HEK293 (cell line): ENCODE data around the gene ZNF611.
"Not testable (repeated sequence)": the region's sequence is repeated elsewhere in the genome, so short reads cannot be mapped to it uniquely, and the experiment has no call there.

Experiments used
- CTCF ChIA-PET: fragments of 350-600 bp; formaldehyde crosslinking; extraction: SDS; loops from one replicate; lab custom pipeline; 2021; ENCODE audit warnings: antibody characterized with exemption; lab: Yijun Ruan, JAX
- POLR2A ChIA-PET: fragments of 300-600 bp; formaldehyde crosslinking; extraction: SDS; loops from one replicate; lab custom pipeline; 2020; ENCODE audit warnings: antibody characterized with exemption, inconsistent platforms; lab: Yijun Ruan, JAX
- H3K27ac ChIP-seq: fragments of 200-500 bp; sonication (Bioruptor generic); 2 replicates; pipeline ENCODE4 v1.5.1; 2014; ENCODE audit warnings: low read depth, low read length, control low read depth, inconsistent platforms; ENCODE audit errors: extremely low read depth
- H3K36me3 ChIP-seq, 2 experiments: fragments of 200-500 bp in 1 of 2; sonication (Bioruptor generic) in 1 of 2; 1 replicate in 1 of 2; 2 replicates in 1 of 2; pipeline ENCODE4 v1.5.1; 2014 to 2017; ENCODE audit warnings: inconsistent platforms in 2 of 2, low read length in 2 of 2; ENCODE audit not compliant: control insufficient read depth in 2 of 2, insufficient read depth in 1 of 2
- H3K4me1 ChIP-seq: fragments of 200-500 bp; sonication (Bioruptor generic); 2 replicates; pipeline ENCODE4 v1.5.1; 2014; ENCODE audit warnings: mild to moderate bottlenecking, low read length, inconsistent platforms; ENCODE audit not compliant: control insufficient read depth, insufficient read depth
- H3K4me3 ChIP-seq: 2 replicates; pipeline ENCODE4 v1.5.1; 2011; ENCODE audit warnings: low read depth, mild to moderate bottlenecking, control low read depth, low read length, moderate library complexity
- H3K9me3 ChIP-seq: fragments of 200-500 bp; sonication (Bioruptor generic); 2 replicates; pipeline ENCODE4 v1.5.1; 2014; ENCODE audit warnings: low read depth, low read length, inconsistent platforms; ENCODE audit not compliant: control insufficient read depth, insufficient read depth
- FEZF1 ChIP-seq: fragments of 450-650 bp; formaldehyde crosslinking; IDR thresholded peaks from 2 replicates; pipeline ENCODE4 v1.5.1; 2016; ENCODE audit warnings: missing biosample characterization, missing genetic modification characterization
- GLI4 ChIP-seq: fragments of 450-650 bp; formaldehyde crosslinking; IDR thresholded peaks from 2 replicates; pipeline ENCODE4 v1.5.1; 2016; ENCODE audit warnings: missing biosample characterization, missing genetic modification characterization
- TRIM28 ChIP-seq: IDR thresholded peaks from 2 replicates; pipeline ENCODE4 v1.6.1; 2011; ENCODE audit warnings: low read length, control low read depth, borderline replicate concordance
- YY2 ChIP-seq: fragments of 450-650 bp; formaldehyde crosslinking; IDR thresholded peaks from 2 replicates; pipeline ENCODE4 v1.5.1; 2016; ENCODE audit warnings: missing biosample characterization, missing genetic modification characterization
- ZBTB21 ChIP-seq: fragments of 450-650 bp; formaldehyde crosslinking; IDR thresholded peaks from 2 replicates; pipeline ENCODE4 v1.5.1; 2017; ENCODE audit warnings: missing biosample characterization, missing genetic modification characterization
- ZNF133 ChIP-seq: fragments of 450-650 bp; formaldehyde crosslinking; IDR thresholded peaks from 2 replicates; pipeline ENCODE4 v1.5.1; 2016; ENCODE audit warnings: missing biosample characterization, missing genetic modification characterization
- ZNF140 ChIP-seq: fragments of 450-650 bp; formaldehyde crosslinking; IDR thresholded peaks from 2 replicates; pipeline ENCODE4 v1.5.1; 2016; ENCODE audit warnings: missing biosample characterization, missing genetic modification characterization
- ZNF239 ChIP-seq: fragments of 450-650 bp; formaldehyde crosslinking; IDR thresholded peaks from 2 replicates; pipeline ENCODE4 v1.5.1; 2016; ENCODE audit warnings: missing biosample characterization, missing genetic modification characterization
- ZNF341 ChIP-seq: fragments of 450-650 bp; formaldehyde crosslinking; IDR thresholded peaks from 2 replicates; pipeline ENCODE4; 2016; ENCODE audit warnings: low read depth, missing biosample characterization, missing genetic modification characterization
- ZNF433 ChIP-seq: fragments of 450-650 bp; formaldehyde crosslinking; IDR thresholded peaks from 2 replicates; pipeline ENCODE4 v1.5.1; 2016; ENCODE audit warnings: missing biosample characterization, missing genetic modification characterization, low read depth
- ZNF501 ChIP-seq: fragments of 450-650 bp; formaldehyde crosslinking; IDR thresholded peaks from 2 replicates; pipeline ENCODE4 v1.5.1; 2016; ENCODE audit warnings: missing biosample characterization, missing genetic modification characterization
- ZNF701 ChIP-seq: fragments of 450-650 bp; formaldehyde crosslinking; IDR thresholded peaks from 2 replicates; pipeline ENCODE4 v1.5.1; 2016; ENCODE audit warnings: missing biosample characterization, missing genetic modification characterization
- ZNF791 ChIP-seq: fragments of 450-650 bp; formaldehyde crosslinking; IDR thresholded peaks from 2 replicates; pipeline ENCODE4 v1.5.1; 2016; ENCODE audit warnings: missing biosample characterization, missing genetic modification characterization
- TF ChIP-seq, protein P1 (sequence below): fragments of 450-650 bp; formaldehyde crosslinking; IDR thresholded peaks from 2 replicates; pipeline ENCODE4 v1.5.1; 2017; ENCODE audit warnings: missing biosample characterization, missing genetic modification characterization
- TF ChIP-seq, protein P2 (sequence below): fragments of 450-650 bp; formaldehyde crosslinking; IDR thresholded peaks from 2 replicates; pipeline ENCODE4 v1.5.1; 2016; ENCODE audit warnings: missing biosample characterization, missing genetic modification characterization
- TF ChIP-seq, protein P3 (sequence below): fragments of 450-650 bp; formaldehyde crosslinking; IDR thresholded peaks from 2 replicates; pipeline ENCODE4 v1.5.1; 2016; ENCODE audit warnings: missing biosample characterization, missing genetic modification characterization
- TF ChIP-seq, protein P4 (sequence below): fragments of 450-650 bp; formaldehyde crosslinking; IDR thresholded peaks from 2 replicates; pipeline ENCODE4 v1.5.1; 2017; ENCODE audit warnings: missing biosample characterization, missing genetic modification characterization

The ZNF611 gene

DNA sequence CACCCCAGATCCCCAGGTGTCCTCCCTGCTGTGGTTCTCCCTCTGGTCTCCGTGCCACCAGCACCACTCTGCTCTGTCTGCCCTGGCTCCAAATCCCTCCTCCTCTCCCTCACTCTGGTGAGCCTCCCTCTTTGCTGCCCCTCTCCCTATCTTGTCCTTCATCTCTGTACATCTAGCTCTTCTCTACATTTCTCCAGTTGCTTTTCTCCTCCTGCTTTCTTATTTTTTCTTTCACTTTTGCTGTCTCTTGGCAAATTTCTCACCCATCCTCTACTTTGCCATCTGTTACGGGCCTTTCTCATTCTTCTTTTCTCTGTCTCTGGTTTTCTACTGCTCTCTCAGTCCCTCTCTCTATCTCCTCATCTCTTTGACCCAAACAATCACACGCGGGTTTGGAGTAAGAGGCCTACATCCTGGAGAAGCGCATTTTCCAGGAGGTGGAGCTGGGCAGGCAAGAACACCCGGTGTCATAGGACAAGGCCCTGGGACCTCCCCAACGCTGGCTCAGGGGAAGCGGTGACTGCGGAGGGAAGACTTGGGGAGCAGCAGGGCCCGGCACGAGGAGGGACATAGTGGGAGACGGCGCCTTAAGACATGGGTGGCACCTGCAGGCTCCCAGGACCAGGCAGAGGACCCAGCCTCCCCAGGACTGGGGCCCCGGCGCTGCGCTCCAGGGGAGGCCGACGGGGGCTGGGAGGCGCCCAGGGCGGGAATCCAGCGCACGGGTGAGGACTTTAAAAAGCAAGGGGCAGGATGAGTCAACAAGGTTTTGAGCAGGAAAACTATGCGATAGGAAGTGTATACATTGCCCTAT lies 9.9 kb downstream of the ZNF611 start (continued):
- TF ChIP-seq ZNF791 (tag by site-specific recombination) (no peak), ZNF140 (tag by site-specific recombination) (no peak), GLI4 (tag by site-specific recombination) (no peak), ZBTB21 (tag by site-specific recombination) (no peak), ZNF133 (no peak), ZNF239 (tag by site-specific recombination) (no peak), ZNF701 (tag by site-specific recombination) (no peak), ZNF433 (tag by site-specific recombination) (no peak)
- TF ChIP-seq, all 188 proteins: peak for 0

DNA sequence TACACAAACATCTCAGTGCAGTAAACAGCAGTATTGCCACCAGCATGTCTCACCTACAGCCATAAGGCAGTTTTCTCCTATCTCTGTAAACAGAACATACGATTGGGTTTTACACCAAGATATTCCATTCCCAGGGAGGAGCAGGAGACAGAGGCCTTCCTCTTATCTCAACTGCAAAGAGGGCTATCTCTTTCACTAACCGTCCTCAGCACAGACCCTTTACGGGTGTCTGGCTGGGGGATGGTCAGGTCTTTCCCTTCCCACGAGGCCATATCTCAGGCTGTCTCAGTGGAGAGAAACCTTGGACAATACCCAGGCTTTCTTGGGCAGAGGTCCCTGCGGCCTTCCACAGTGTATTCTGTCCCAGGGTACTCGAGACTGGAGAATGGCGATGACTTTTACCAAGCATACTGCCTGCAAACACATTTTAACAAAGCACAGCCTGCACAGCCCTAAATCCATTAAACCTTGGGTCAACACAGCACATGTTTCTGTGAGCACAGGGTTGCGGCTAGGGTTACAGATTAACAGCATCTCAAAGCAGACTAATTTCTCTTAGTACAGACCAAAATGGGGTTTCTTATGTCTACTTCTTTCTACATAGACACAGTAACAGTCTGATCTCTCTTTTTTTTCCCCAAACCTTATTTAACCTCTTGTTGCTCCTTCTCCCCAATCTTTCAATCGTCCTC lies 10.8 kb downstream of the ZNF611 start:
- H3K36me3 ChIP-seq, result peaks cover 0 to 12% of the 10 kb centered on the region in 2 experiments; a peak in 2 of 3 replicates
- POLR2A ChIA-PET, CTCF ChIA-PET, H3K4me3 ChIP-seq, H3K9me3 ChIP-seq, H3K27ac ChIP-seq, H3K4me1 ChIP-seq: not testable (repeated sequence)

DNA sequence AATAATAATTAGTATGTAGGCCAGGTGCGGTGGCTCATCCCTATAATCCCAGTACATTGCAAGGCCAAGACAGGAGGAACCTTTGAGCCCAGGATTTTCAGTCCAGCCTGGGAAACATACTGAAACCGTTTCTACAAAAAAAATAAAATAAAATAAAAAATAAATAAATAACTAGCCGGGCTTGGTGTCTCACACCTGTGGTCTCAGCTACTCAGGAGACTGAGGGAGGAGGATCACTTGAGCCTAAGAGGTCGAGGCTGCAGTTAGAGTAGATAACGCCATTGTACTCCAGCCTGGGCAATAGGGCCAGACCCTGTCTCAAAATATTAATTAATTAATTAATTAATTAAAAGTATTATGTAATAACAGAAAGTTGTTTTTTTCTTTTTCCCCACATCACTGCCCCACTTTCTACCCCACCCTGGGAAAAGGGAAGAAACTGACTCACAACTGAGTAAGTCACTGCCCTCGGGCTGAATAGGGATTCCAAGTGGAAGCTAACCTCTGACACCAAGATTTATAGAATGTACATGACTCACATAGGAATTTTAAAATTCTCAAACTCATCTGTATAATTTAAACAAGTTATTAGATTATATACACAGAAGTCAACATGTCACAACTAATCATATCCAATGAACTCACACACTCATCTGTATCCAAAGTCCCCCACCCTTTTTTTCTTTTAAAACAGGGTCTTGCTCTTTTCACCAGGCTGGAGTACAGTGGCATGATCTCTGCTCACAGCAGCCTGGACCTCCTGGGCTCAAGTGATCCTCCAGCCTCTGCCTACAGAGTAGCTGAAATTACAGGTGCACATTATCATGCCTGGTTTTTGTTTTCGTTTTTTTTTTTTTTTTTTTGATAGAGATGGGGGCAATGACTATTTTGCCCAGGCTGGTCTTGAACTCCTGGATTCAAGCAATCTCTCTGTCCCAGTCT lies 12.5 kb downstream of the ZNF611 start:
- CTCF ChIA-PET, result no interaction called here
- no peak overlapping the region for H3K4me3 ChIP-seq
- no peaks in the 10 kb centered on the region for H3K9me3 ChIP-seq
- H3K27ac ChIP-seq, result no peak overlapping the region
- H3K36me3 ChIP-seq, result peaks cover 0 to 2% of the 10 kb centered on the region in 2 experiments; a peak in 1 of 3 replicates
- TF ChIP-seq ZNF341 (no peak), TRIM28 (no peak)
- no peaks in the 10 kb centered on the region for H3K4me1 ChIP-seq
- POLR2A ChIA-PET, result no interaction called here

DNA sequence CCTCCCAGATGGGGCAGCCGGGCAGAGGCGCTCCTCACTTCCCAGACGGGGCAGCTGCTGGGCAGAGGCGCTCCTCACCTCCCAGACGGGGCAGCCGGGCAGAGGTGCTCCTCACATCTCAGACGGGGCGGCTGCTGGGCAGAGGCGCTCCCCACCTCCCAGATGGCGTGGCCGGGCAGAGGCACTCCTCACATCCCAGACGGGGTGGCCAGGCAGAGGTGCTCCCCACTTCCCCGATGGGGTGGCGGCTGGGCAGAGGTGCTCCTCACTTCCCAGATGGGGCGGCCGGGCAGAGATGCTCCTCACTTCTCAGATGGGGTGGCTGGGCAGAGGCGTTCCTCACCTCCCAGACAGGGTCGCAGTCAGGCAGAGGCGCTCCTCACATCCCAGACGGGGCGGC lies 14.3 kb downstream of the ZNF611 start:
- H3K27ac ChIP-seq, POLR2A ChIA-PET, H3K4me1 ChIP-seq, H3K4me3 ChIP-seq, CTCF ChIA-PET, H3K9me3 ChIP-seq, H3K36me3 ChIP-seq: not testable (repeated sequence)

DNA sequence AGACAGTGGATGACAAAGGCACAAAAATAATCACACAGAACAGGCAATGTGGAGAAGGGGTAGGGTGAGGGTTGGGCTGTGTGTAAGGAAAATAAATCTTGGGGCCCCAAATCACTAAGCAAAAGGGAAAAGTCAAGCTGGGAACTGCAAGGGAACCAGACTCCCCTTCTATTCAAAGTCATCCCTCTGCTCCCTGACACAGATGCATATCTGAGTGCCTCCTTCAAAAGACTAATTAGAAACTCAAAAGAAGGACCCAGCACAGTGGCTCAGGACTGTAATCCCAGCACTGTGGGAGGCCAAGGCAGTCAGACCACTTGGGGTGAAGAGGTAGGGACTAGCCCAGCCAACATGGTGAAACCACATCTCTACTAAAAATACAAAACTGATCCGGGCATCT lies 18.3 kb downstream of the ZNF611 start:
- POLR2A ChIA-PET, result interaction anchor here (0.5 kb wide), 1 partner anchor 841 kb away, joined by 3 read pairs; no protein-coding TSS in a partner anchor
- peaks cover 0 to 24% of the 10 kb centered on the region in 2 experiments; a peak in 1 of 3 replicates for H3K36me3 ChIP-seq
- H3K4me3 ChIP-seq, result no peak overlapping the region
- CTCF ChIA-PET, result no interaction called here
- no peaks in the 10 kb centered on the region for H3K4me1 ChIP-seq
- H3K27ac ChIP-seq, result no peak overlapping the region
- no peaks in the 10 kb centered on the region for H3K9me3 ChIP-seq
- TF ChIP-seq, protein P1, sequence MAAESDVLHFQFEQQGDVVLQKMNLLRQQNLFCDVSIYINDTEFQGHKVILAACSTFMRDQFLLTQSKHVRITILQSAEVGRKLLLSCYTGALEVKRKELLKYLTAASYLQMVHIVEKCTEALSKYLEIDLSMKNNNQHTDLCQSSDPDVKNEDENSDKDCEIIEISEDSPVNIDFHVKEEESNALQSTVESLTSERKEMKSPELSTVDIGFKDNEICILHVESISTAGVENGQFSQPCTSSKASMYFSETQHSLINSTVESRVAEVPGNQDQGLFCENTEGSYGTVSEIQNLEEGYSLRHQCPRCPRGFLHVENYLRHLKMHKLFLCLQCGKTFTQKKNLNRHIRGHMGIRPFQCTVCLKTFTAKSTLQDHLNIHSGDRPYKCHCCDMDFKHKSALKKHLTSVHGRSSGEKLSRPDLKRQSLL, result no peak
- TF ChIP-seq, protein P2, sequence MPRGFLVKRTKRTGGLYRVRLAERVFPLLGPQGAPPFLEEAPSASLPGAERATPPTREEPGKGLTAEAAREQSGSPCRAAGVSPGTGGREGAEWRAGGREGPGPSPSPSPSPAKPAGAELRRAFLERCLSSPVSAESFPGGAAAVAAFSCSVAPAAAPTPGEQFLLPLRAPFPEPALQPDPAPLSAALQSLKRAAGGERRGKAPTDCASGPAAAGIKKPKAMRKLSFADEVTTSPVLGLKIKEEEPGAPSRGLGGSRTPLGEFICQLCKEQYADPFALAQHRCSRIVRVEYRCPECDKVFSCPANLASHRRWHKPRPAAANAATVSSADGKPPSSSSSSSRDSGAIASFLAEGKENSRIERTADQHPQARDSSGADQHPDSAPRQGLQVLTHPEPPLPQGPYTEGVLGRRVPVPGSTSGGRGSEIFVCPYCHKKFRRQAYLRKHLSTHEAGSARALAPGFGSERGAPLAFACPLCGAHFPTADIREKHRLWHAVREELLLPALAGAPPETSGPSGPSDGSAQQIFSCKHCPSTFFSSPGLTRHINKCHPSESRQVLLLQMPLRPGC (tag by site-specific recombination), result no peak
- TF ChIP-seq ZNF239 (tag by site-specific recombination) (no peak), YY2 (tag by site-specific recombination) (no peak), ZNF501 (tag by site-specific recombination) (no peak), FEZF1 (no peak)
- TF ChIP-seq, protein P3, sequence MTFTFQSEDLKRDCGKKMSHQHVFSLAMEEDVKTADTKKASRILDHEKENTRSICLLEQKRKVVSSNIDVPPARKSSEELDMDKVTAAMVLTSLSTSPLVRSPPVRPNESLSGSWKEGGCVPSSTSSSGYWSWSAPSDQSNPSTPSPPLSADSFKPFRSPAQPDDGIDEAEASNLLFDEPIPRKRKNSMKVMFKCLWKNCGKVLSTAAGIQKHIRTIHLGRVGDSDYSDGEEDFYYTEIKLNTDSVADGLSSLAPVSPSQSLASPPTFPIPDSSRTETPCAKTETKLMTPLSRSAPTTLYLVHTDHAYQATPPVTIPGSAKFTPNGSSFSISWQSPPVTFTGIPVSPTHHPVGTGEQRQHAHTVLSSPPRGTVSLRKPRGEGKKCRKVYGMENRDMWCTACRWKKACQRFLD (tag by site-specific recombination), result no peak
- TF ChIP-seq, protein P4, sequence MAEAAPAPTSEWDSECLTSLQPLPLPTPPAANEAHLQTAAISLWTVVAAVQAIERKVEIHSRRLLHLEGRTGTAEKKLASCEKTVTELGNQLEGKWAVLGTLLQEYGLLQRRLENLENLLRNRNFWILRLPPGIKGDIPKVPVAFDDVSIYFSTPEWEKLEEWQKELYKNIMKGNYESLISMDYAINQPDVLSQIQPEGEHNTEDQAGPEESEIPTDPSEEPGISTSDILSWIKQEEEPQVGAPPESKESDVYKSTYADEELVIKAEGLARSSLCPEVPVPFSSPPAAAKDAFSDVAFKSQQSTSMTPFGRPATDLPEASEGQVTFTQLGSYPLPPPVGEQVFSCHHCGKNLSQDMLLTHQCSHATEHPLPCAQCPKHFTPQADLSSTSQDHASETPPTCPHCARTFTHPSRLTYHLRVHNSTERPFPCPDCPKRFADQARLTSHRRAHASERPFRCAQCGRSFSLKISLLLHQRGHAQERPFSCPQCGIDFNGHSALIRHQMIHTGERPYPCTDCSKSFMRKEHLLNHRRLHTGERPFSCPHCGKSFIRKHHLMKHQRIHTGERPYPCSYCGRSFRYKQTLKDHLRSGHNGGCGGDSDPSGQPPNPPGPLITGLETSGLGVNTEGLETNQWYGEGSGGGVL (tag by site-specific recombination), result no peak
